Osteocyte (in vitro differentiated cells): ENCODE data around the gene GSTP1. TPM values are rescaled to one million over a fixed set of nuclear protein-coding genes. Genes with fewer than 3 reads are reported as not detected.

Experiments
- DNase-seq: peaks from one replicate; pipeline ENCODE4 v3.0.0; 2021; ENCODE audit warnings: mixed read lengths; ENCODE audit not compliant: unreplicated experiment; ENCODE audit errors: extremely low spot score
- H3K27ac Mint-ChIP-seq: one replicate; pipeline ENCODE4 v1.8.0; 2021; ENCODE audit warnings: mild to moderate bottlenecking, mixed read lengths; ENCODE audit not compliant: unreplicated experiment
- H3K27me3 Mint-ChIP-seq: one replicate; pipeline ENCODE4 v1.8.0; 2021; ENCODE audit warnings: mixed read lengths; ENCODE audit not compliant: unreplicated experiment
- H3K36me3 Mint-ChIP-seq: one replicate; pipeline ENCODE4 v1.8.0; 2021; ENCODE audit warnings: mixed read lengths; ENCODE audit not compliant: unreplicated experiment
- H3K4me1 Mint-ChIP-seq: one replicate; pipeline ENCODE4 v1.8.0; 2021; ENCODE audit warnings: mixed read lengths; ENCODE audit not compliant: unreplicated experiment
- H3K4me3 Mint-ChIP-seq: one replicate; pipeline ENCODE4 v1.8.0; 2021; ENCODE audit warnings: mild to moderate bottlenecking, moderate library complexity, mixed read lengths; ENCODE audit not compliant: unreplicated experiment
- H3K9me3 Mint-ChIP-seq: one replicate; pipeline ENCODE4 v1.8.0; 2021; ENCODE audit warnings: mixed read lengths; ENCODE audit not compliant: unreplicated experiment
- total RNA-seq: library from RNA; stranded (reverse); gene quantifications from 2 replicates; pipeline ENCODE4 v1.2.1, GENCODE V29; 2021
- TF ChIP-seq, protein P1 (sequence below): fragments of 200-600 bp; sonication (generic); IDR thresholded peaks from 2 replicates; pipeline ENCODE4 v1.5.0; 2021; ENCODE audit warnings: antibody characterized with exemption, mild to moderate bottlenecking, moderate library complexity

Gene GSTP1
- total RNA-seq, 1 donor from 2014 or later = 544 TPM

DNA sequence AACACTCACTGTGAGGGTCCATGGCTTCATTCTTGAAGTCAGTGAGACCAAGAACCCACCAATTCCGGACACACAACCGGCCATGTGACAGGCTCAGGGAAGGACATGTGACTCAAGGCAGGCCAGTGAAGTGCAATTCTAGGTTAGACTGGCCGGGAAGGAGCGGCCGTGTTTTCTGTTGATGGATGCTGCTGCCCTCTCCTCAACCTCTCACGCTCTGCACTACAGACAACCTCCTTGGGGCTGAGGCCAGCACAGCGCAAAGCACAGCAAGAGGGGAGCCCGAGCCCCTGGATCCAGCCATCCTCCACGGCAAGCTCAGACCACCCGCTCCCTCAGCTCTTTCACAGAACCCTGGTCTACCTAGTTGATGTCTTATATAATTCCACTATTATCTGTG is 43.4 kb downstream of the GSTP1 start:
- peaks cover 6% of the 10 kb centered on the region for H3K4me1 Mint-ChIP-seq
- no peaks in the 10 kb centered on the region for H3K27me3 Mint-ChIP-seq
- TF ChIP-seq, protein P1, sequence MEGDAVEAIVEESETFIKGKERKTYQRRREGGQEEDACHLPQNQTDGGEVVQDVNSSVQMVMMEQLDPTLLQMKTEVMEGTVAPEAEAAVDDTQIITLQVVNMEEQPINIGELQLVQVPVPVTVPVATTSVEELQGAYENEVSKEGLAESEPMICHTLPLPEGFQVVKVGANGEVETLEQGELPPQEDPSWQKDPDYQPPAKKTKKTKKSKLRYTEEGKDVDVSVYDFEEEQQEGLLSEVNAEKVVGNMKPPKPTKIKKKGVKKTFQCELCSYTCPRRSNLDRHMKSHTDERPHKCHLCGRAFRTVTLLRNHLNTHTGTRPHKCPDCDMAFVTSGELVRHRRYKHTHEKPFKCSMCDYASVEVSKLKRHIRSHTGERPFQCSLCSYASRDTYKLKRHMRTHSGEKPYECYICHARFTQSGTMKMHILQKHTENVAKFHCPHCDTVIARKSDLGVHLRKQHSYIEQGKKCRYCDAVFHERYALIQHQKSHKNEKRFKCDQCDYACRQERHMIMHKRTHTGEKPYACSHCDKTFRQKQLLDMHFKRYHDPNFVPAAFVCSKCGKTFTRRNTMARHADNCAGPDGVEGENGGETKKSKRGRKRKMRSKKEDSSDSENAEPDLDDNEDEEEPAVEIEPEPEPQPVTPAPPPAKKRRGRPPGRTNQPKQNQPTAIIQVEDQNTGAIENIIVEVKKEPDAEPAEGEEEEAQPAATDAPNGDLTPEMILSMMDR = no peak
- H3K4me3 Mint-ChIP-seq = no peak overlapping the region
- DNase-seq = no peak
- no peaks in the 10 kb centered on the region for H3K36me3 Mint-ChIP-seq
- H3K27ac Mint-ChIP-seq = no peak overlapping the region
- H3K9me3 Mint-ChIP-seq = no peaks in the 10 kb centered on the region

DNA sequence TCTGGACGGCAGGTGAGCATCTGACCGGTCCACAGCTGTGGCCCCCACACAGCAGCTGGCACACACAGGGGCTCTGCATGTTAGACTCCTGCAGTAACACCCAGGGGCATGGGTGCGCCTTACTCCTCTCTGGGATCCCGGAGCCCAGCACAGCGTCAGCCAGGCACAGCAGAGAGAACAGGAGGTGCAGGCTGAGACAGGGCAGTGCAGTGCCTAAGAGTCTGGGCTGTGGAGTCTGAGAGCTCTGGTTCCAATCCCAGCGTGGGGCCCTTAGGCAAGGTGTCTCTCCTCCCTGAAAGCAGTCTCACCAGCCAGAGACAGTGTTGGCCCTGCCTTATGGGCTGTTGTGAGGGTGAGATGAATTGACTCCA is 43.8 kb downstream of the GSTP1 start:
- Mint-ChIP-seq H3K4me3 (no peak overlapping the region), H3K36me3 (no peaks in the 10 kb centered on the region), H3K27ac (no peak overlapping the region), H3K27me3 (no peaks in the 10 kb centered on the region), H3K9me3 (no peaks in the 10 kb centered on the region), H3K4me1 (peaks cover 6% of the 10 kb centered on the region)
- TF ChIP-seq, protein P1 = no peak
- DNase-seq = no peak

DNA sequence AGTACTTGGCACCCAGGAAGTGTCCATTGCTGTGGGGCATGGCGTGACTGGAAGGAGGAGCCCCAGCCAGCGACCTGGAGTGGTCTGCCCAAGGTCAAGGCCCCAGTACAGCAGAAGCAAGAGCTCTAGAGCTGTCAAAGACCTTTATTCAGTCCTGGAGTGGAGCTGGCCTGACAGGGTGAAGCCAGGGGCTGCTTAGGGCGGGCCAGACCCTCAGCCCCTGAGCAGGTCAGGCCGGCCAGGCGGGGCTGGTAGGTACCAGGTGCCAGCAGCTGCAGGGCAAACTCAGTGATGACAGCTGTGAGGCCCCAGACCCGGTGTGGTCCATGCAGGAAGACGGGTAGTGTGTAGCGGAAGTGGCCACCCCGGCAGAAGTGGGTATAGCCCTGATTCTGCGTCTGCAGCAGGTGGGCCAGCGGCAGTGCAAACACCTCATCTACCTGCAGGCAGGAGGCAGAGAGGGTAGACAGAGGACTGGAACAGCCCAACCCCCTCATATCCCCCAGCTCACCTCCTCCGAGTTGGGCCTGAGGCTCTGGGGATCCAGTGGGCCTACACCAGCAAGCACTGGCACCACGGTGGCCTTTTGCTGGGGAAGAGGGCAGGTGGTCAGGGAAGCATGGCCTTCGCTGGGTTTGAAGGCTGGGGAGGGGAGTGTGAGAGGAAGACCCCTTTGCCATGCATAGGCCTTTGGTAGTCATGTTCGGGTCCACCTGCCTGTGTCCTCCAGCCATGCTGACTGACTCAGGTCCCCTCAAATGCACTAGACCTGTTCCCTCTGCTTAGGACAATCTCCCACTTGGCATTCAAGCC is 44.4 kb downstream of the GSTP1 start:
- Mint-ChIP-seq H3K4me3 (no peak overlapping the region), H3K36me3 (no peaks in the 10 kb centered on the region), H3K27me3 (no peaks in the 10 kb centered on the region), H3K27ac (no peak overlapping the region), H3K4me1 (peaks cover 6% of the 10 kb centered on the region), H3K9me3 (no peaks in the 10 kb centered on the region)
- DNase-seq = peak; percentile 67
- TF ChIP-seq, protein P1 = no peak

DNA sequence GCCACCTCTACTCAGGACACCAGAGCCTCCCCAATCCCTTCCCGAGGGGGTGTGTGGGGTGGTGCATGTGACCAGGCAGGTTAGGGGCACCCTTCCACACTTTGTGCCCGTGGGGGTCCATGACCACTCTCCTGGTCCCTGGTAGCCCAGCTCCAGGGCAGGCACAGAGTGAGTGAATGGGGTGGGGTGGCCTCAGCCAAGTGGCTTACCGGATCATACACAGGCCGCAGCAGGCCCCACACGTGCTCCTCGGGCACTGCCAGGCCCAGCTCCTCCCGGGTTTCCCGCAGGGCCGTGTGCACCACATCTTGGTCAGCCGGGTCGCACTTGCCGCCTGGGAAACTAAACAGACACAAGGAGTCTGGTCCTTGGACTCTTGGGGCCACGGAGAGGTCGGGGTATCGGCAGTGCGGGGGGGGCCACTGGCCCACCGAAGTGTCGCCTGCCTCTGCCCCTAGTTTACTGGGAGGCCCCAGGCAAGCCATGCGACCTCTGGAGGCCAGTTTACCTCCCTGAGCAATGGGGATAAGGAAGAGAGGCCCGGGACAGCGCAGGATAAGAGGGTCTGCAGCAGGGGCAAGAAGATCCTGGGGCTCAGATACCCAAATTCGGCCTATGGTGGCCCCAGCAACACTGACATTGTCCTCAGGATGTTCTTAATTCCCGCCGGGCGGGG is 45.2 kb downstream of the GSTP1 start:
- Mint-ChIP-seq H3K27ac (no peak overlapping the region), H3K4me1 (peaks cover 6% of the 10 kb centered on the region), H3K9me3 (no peaks in the 10 kb centered on the region), H3K36me3 (no peaks in the 10 kb centered on the region), H3K27me3 (no peaks in the 10 kb centered on the region), H3K4me3 (peak overlapping the region; percentile 60)
- TF ChIP-seq, protein P1 = no peak
- no peak for DNase-seq
